Measurements from ENCODE around the gene ZFP90. TPM values are rescaled to one million over a fixed set of nuclear protein-coding genes. Genes with fewer than 3 reads are reported as not detected.

Gene ZFP90
- total RNA-seq, 1 donor from 2014 or later = 34.8 TPM

DNA sequence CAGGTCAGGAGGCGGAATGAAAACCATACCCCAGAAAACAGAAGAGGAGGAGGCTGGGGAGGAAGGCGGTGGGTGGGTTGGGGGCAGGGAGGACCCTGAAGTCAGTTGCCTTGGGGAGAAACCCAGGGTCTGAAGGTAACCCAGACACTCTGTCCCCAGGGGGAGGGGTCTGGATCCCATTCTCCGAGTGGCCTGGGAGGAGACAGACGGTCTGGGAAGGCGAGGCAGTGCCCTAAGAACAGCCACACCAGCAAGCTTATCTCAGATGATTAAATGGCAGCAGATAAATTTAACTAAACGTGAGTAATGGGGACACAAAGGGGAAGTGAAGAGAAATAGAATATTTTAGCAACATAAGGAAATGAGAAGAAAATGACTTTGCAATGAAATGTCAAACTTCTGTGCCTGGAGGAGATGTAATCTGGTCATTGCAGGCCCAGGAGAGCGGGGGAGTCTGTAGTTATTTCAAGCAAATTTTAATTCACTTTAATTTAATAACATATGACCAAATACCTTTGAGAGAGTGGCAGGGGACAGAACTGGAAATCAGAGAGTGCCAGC, 21.4 kb upstream of the ZFP90 start:
- Mint-ChIP-seq H3K9me3 (ENCODE audit: unreplicated experiment) (no peaks in the 10 kb centered on the region), H3K4me1 (ENCODE audit: unreplicated experiment) (peaks cover 6% of the 10 kb centered on the region), H3K36me3 (ENCODE audit: unreplicated experiment) (no peaks in the 10 kb centered on the region), H3K4me3 (ENCODE audit: unreplicated experiment) (no peak overlapping the region), H3K27ac (ENCODE audit: unreplicated experiment) (no peak overlapping the region), H3K27me3 (ENCODE audit: unreplicated experiment) (peaks cover 2% of the 10 kb centered on the region)
- TF ChIP-seq, protein P1, sequence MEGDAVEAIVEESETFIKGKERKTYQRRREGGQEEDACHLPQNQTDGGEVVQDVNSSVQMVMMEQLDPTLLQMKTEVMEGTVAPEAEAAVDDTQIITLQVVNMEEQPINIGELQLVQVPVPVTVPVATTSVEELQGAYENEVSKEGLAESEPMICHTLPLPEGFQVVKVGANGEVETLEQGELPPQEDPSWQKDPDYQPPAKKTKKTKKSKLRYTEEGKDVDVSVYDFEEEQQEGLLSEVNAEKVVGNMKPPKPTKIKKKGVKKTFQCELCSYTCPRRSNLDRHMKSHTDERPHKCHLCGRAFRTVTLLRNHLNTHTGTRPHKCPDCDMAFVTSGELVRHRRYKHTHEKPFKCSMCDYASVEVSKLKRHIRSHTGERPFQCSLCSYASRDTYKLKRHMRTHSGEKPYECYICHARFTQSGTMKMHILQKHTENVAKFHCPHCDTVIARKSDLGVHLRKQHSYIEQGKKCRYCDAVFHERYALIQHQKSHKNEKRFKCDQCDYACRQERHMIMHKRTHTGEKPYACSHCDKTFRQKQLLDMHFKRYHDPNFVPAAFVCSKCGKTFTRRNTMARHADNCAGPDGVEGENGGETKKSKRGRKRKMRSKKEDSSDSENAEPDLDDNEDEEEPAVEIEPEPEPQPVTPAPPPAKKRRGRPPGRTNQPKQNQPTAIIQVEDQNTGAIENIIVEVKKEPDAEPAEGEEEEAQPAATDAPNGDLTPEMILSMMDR (IDR thresholded peaks at IDR 0.05) = no peak
- DNase-seq (ENCODE audit: extremely low spot score, unreplicated experiment) = no peak

DNA sequence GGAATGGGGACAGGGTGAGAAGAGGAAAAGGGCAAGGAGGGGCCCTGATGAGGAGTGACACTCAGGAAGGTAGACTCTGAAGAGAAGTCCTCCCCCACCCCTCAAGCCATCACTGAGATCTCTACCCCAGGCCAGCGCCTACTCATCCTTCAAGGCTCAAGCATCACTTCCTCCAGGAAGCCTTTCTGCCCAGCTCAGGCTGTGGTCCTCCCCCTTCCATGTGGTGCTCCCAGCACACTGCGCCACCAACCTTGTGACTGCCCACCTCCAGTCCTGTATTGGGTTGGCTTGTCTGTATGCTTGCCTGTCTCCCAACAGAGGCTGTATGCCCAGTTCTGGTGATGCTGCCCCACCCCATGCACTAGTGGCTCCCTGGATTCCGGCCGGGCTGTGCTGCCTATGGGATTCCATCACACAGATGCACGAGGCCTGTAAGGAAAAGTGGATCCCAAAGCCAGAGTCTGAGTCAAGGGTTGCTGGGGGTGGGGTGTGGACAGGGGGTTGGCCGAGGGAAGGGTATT, 19.8 kb upstream of the ZFP90 start:
- no peak for DNase-seq (ENCODE audit: extremely low spot score, unreplicated experiment)
- H3K27me3 Mint-ChIP-seq (ENCODE audit: unreplicated experiment) = no peaks in the 10 kb centered on the region
- TF ChIP-seq, protein P1 (IDR thresholded peaks at IDR 0.05) = no peak
- H3K4me1 Mint-ChIP-seq (ENCODE audit: unreplicated experiment) = peaks cover 6% of the 10 kb centered on the region
- H3K4me3 Mint-ChIP-seq (ENCODE audit: unreplicated experiment) = no peak overlapping the region
- H3K9me3 Mint-ChIP-seq (ENCODE audit: unreplicated experiment) = no peaks in the 10 kb centered on the region
- no peak overlapping the region for H3K27ac Mint-ChIP-seq (ENCODE audit: unreplicated experiment)
- no peaks in the 10 kb centered on the region for H3K36me3 Mint-ChIP-seq (ENCODE audit: unreplicated experiment)

DNA sequence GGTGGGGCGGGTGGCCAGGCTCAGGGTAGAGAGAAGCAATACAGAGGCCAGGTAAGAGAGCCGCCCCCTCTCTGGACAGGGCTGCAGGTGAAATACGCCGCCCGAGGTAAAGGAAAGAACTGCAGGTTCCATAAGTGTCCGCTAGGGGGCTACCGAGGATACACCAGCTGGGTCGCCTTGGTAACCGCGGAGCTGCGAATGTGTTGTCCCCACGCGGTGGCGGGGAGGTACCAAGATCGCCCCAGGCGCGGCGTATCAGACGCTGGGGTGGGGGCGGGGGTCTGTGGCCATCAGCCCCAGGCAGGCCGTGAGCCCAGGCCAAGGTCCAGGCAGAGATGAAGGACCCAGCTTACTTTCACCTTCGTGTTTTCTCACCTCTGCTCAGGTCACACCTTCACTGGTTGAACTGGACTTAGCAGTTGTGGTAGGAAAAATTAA, 18.4 kb upstream of the ZFP90 start:
- Mint-ChIP-seq H3K9me3 (ENCODE audit: unreplicated experiment) (no peaks in the 10 kb centered on the region), H3K4me3 (ENCODE audit: unreplicated experiment) (peak overlapping the region; percentile 63)

DNA sequence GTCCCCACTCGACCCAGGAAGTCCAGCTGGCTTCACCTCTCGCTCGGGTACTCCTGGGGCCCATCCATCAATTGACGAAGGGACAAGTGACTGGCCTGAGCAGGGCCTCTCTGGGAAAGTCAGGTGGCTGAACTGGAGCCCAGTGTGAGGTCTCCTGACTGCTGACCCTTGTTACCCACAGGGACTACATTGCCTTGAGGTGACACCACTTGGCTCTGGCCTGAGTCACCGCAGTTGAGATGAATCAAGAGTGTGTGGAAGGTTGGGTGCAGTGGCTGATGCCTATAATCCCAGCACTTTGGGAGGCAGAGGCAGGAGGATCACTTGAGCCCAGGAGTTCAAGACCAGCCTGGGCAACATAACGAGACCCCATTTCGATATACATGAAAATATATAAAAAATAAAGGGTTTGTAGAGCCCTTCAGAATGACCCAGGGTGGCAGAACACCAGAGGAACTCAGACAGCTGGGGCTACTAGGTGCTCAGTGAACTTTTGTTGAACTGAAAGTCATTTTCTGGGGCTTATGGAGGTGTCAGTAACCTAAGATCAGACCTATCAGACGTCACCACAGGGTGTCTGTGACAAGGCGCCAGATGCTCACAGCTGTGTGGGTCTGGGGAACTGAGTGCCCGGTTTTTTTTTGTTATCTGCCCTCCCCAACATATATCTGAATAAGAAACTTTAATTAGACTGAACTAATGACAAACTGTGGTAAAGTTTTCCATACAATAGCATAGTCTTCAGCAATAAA, 14.8 kb upstream of the ZFP90 start:
- TF ChIP-seq, protein P1 (IDR thresholded peaks at IDR 0.05) = no peak

More for the DNA sequence above, 18.4 kb upstream of the ZFP90 start:
- H3K27ac Mint-ChIP-seq (ENCODE audit: unreplicated experiment) = peak overlapping the region; percentile 76
- H3K4me1 Mint-ChIP-seq (ENCODE audit: unreplicated experiment) = peaks cover 6% of the 10 kb centered on the region
- TF ChIP-seq, protein P1 (IDR thresholded peaks at IDR 0.05) = peak; percentile 98
- no peaks in the 10 kb centered on the region for H3K36me3 Mint-ChIP-seq (ENCODE audit: unreplicated experiment)
- H3K27me3 Mint-ChIP-seq (ENCODE audit: unreplicated experiment) = no peaks in the 10 kb centered on the region
- peak; percentile 95 for DNase-seq (ENCODE audit: extremely low spot score, unreplicated experiment)

DNA sequence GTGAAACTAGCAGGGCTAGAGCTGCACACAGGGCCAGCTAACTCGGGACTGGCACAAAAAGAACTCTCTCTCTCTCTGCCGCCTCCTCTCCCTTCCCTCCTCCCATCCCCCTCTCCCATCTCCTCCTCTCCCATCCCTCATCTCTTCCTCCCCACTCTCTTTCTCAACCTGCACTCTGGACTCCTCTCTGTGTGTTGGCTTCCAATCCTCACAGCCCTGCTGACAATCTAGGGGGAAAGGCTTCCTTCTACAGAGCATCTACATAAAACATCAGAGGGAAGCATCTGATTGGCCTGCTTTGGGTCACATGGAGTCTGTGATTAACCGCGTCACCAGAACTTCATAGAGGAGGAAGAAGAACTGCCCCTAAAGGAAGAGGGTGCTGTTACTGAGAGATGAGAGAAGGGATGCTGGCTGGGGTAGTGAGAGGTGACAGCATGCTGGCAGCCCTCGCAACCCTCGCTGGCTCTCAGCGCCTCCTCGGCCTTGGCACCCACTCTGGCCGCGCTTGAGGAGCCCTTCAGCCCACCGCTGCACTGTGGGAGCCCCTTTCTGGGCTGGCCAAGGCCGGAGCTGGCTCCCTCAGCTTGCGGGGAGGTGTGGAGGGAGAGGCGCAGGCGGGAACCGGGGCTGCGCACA, 12.8 kb upstream of the ZFP90 start:
- H3K4me3 Mint-ChIP-seq (ENCODE audit: unreplicated experiment) = no peak overlapping the region
- H3K36me3 Mint-ChIP-seq (ENCODE audit: unreplicated experiment) = no peaks in the 10 kb centered on the region
- H3K27ac Mint-ChIP-seq (ENCODE audit: unreplicated experiment) = no peak overlapping the region
- H3K9me3 Mint-ChIP-seq (ENCODE audit: unreplicated experiment) = no peaks in the 10 kb centered on the region
- H3K4me1 Mint-ChIP-seq (ENCODE audit: unreplicated experiment) = peaks cover 16% of the 10 kb centered on the region
- H3K27me3 Mint-ChIP-seq (ENCODE audit: unreplicated experiment) = no peaks in the 10 kb centered on the region
- DNase-seq (ENCODE audit: extremely low spot score, unreplicated experiment) = no peak
- TF ChIP-seq, protein P1 (IDR thresholded peaks at IDR 0.05) = no peak

More for the DNA sequence above, 14.8 kb upstream of the ZFP90 start:
- Mint-ChIP-seq H3K4me1 (ENCODE audit: unreplicated experiment) (peaks cover 11% of the 10 kb centered on the region), H3K27me3 (ENCODE audit: unreplicated experiment) (no peaks in the 10 kb centered on the region), H3K36me3 (ENCODE audit: unreplicated experiment) (no peaks in the 10 kb centered on the region), H3K27ac (ENCODE audit: unreplicated experiment) (no peak overlapping the region), H3K4me3 (ENCODE audit: unreplicated experiment) (no peak overlapping the region), H3K9me3 (ENCODE audit: unreplicated experiment) (no peaks in the 10 kb centered on the region)
- no peak for DNase-seq (ENCODE audit: extremely low spot score, unreplicated experiment)
